DMS 273 (cell line): ENCODE data around the gene ABHD11.

Source experiments
- DNase-seq: peaks from one replicate; lab custom pipeline; 2025; ENCODE audit not compliant: unreplicated experiment; lab: John Stamatoyannopoulos, UW

ABHD11 gene

DNA sequence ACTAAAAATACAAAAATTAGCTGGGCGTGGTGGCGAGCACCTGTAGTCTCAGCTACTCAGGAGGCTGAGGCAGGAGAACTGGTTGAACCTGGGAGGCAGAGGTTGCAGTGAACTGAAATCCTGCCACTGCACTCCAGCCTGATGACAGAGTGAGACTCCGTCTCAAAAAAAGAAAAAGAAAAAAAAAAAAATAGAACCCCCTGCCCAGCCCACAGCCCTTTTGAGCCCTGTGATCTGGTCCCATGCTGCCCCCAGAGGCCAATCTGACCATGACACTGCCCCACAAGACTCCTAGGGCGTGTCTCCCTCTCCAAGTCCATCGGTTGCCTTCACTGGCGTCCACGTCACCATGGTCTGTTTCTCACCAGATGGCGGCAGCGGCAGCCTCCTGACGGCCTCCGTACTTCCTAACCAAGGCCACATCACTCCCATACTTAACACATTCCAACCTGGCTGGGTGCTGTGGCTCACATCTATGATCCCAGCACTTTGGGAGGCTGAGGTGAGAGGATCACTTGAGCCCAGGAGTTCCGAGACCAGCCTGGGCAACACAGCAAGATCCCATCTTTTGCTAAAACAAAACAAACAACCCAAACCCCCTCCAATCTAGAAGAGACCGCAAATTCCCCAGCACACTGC, 37.1 kb downstream of the ABHD11 start:
- peak; percentile 96 for DNase-seq

DNA sequence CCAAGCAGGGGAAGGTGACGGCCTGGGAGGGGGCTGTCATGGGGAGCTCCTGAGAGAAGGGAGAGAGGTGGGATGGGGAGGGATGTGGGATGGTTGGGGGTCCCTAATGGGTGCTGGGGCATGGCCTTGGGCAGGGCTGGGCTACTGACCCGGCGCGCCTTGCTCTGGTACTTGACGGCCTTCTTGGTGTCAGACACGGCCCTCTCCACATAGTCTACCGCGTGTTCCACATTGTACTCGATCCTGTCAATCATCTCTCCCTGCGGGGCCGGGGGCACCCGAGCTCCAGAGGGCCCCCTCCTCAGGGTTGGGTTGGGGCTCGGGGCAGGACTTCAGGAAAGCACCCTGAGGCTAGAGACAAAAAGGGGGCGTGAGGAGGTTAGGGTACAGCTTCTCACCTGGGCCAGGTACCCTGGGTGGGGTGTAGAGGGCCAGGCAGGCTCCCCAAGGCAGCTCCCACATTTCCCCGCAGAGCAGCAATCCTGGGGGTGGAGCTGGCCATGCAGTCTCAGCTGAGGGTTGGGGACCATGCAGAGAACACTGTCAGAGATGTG, 37.9 kb downstream of the ABHD11 start:
- no peak for DNase-seq

DNA sequence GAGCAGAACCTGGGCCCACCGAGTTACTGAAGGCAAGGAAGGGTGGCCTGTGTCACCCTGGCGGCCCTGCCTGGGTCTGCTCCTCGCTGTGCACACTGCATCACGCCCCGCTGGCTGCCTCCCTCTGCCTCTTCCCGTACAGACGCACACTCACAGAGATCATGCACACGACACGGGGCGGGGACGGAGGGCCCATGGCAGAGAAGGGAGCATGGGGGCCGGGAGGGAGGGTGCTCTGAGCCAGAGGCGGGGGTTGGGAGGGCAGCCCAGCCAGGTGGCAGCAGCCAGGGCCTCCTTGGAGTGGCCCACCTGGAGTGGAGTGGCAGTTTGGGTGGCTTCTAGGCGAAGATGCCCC, 38.6 kb downstream of the ABHD11 start:
- DNase-seq: peak; percentile 55

DNA sequence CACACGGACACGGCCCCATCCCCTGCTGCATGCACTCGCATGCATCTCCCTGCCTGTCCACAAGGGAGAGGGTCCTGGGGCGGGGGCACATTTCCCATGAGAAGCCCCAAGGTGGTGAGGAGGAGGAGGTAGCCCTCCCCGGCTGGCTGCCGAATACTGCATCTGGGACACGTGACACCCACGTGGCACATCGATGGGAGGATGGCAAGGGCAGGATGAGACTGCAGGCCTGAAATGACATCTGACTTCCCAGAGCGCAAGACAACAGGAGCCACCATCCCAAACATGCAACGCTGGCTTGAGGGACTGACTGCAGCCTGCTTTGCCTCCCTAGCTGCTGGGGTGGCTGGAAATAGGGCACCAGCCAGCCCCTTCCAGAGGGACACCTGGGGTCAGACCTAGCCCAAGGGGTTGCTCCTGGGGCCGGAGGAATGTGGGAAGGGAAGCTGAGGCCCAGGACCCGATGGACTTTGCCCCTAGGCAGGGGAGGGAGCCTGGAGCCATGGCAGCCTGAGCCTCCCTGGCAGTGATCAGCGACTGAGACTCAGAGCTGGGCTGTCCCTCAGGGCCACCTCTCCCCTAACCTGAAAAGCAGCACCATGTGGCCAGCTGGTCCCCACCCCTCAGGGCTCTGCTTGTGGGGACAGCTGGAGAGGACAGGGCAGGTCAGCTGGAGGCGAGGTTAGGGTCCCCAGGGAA, 39.1 kb downstream of the ABHD11 start:
- peak; percentile 52 for DNase-seq

DNA sequence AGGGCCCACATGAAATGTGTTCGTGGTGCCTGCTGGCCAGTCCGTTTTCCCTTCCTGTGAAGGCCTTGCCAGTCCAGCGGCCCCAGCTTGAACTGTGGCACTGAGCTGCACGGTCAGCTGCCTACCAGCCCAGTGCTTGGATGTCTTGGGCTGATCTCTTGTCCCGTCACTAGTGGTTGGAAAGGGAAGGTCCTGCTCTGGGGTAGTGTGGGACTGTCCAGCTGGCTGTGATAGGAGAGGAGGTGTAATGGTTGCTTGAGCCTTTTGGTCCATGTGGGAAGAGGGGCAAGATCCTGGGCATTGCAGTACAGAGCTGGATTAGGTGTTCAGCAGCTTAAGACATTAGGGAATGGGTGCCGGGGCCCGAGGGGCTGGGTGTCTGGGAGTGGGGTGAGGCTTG, 40.2 kb downstream of the ABHD11 start:
- no peak for DNase-seq

DNA sequence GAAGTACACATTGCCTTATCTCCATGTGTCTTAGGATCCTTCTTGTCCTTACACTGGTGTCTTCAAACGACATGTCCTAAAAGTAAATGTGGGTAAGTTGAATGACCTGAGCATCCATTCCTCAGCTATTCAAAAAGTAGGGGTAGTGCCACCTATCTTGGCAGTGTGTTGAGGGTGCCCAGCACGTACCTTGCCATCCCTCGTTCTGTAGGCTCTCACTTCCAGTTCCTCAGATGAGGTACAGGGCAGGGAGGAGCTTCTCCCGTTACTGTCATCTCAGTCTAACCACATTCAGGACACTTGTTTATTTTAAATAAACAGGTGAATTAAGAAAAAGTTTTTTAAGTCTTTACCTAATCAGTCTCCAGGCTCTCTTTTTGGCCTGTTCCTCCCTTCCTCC, 42.2 kb downstream of the ABHD11 start:
- DNase-seq: no peak

DNA sequence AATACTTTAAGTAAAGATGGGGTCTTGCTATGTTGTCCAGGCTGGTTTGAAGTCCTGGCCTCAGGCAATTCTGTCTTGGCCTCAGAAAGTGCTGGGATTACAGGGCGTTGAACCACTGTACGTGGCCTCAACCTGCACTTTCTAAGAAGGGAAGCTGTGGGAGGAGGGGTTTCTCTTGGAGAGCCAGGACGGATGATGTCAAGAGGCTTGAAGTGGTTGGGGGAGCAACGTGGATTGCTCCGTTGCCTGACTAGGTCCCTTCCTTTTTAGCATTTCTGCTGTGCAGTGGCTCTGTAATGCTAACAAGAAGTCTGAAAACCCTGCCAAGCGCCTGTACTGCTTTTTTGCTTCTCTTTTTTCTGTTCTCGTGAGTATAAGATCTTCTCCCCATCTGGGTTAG, 48.0 kb downstream of the ABHD11 start:
- DNase-seq: no peak

DNA sequence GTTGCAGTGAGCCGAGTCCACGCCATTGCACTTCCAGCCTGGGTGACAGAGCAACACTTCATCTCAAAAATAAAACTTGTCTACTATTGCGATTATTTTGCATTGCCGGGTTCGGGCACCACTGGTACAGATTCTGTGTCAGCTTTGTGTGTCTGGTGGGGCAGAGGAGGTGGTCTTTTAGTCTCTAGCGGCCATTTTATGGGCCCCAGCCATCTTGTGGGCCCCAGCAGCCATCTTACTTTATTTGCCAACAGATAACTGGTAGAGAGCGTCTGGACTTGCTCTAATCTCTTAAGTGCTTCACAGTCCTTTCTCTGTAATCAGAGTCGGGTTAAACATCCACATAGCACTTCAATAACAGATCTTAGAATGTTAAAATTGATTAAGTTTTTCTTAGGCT, 50.3 kb downstream of the ABHD11 start:
- DNase-seq: no peak
